HT-29 (cell line): ENCODE data around the gene EFCAB9. TPM values are rescaled to one million over a fixed set of nuclear protein-coding genes. Genes with fewer than 3 reads are reported as not detected.
"Not testable (repeated sequence)": the region's sequence is repeated elsewhere in the genome, so short reads cannot be mapped to it uniquely, and the experiment has no call there.

Experiments
- DNase-seq: peaks from one replicate; pipeline ENCODE4 v3.0.0-alpha.2; 2015; ENCODE audit warnings: low spot score
- total RNA-seq: library from RNA; depleted of rRNA; stranded (reverse); fragments of >200 nt; shearing (Covaris generic); gene quantifications from 2 replicates; pipeline ENCODE4 v1.2.3, GENCODE V29; 2014

Gene EFCAB9
- total RNA-seq, 1 experiment from 2014 or later: not detected

- DNase-seq: peak; percentile 92
These were observed 5.7 kb upstream of the EFCAB9 start, which contains the start of gene STK10 for GRCh38 chr5:172188033-172188892. Gene STK10 (minus strand): TSS chr5:172188224. CDS start chr5:172188042, 182 bp downstream.

GRCh38 chr5:172188893-172189692 lies 4.9 kb upstream of the EFCAB9 start:
- no peak for DNase-seq

- no peak for DNase-seq
These were observed 4.2 kb upstream of the EFCAB9 start for GRCh38 chr5:172189693-172190296.

- DNase-seq: no peak
These were observed 1.2 kb downstream of the EFCAB9 start for GRCh38 chr5:172194985-172195774.

GRCh38 chr5:172197775-172198174 lies 3.8 kb downstream of the EFCAB9 start:
- DNase-seq: not testable (repeated sequence)

GRCh38 chr5:172199446-172199845 lies 5.5 kb downstream of the EFCAB9 start:
- DNase-seq: no peak

GRCh38 chr5:172200476-172200875 lies 6.5 kb downstream of the EFCAB9 start:
- no peak for DNase-seq

GRCh38 chr5:172205984-172206383 lies 12.0 kb downstream of the EFCAB9 start:
- DNase-seq: not testable (repeated sequence)

GRCh38 chr5:172207511-172207910 lies 13.5 kb downstream of the EFCAB9 start:
- no peak for DNase-seq

- DNase-seq: no peak
These were observed 15.7 kb downstream of the EFCAB9 start for GRCh38 chr5:172209714-172210113.

- no peak for DNase-seq
These were observed 17.7 kb downstream of the EFCAB9 start for GRCh38 chr5:172211676-172212075.

- DNase-seq: no peak
These were observed 19.2 kb downstream of the EFCAB9 start for GRCh38 chr5:172213126-172213525.

GRCh38 chr5:172216345-172216744 lies 22.4 kb downstream of the EFCAB9 start:
- DNase-seq: no peak

- DNase-seq: no peak
These were observed 25.3 kb downstream of the EFCAB9 start for GRCh38 chr5:172219296-172219695.

- no peak for DNase-seq
These were observed 30.2 kb downstream of the EFCAB9 start for GRCh38 chr5:172223901-172224873.

GRCh38 chr5:172224996-172225395 lies 31.0 kb downstream of the EFCAB9 start:
- DNase-seq: no peak

GRCh38 chr5:172229904-172230303 lies 35.9 kb downstream of the EFCAB9 start:
- DNase-seq: no peak

- no peak for DNase-seq
These were observed 40.1 kb downstream of the EFCAB9 start for GRCh38 chr5:172234031-172234430.

- peak; percentile 34 for DNase-seq
These were observed 41.3 kb downstream of the EFCAB9 start for GRCh38 chr5:172235132-172235780.
